C4-2B (cell line): ENCODE results near the gene INTS6L.

Experiments used
- H3K27ac ChIP-seq: fragments of 450-650 bp; 2 replicates; pipeline ENCODE4 v1.5.1; 2017
- ZFX ChIP-seq: fragments of 450-650 bp; IDR thresholded peaks from 2 replicates; pipeline ENCODE4 v1.6.1; 2017
- TF ChIP-seq, protein P1 (sequence below): fragments of 450-650 bp; conservative IDR thresholded peaks from 2 replicates; pipeline ENCODE4 v1.5.1; 2017; ENCODE audit warnings: mild to moderate bottlenecking

INTS6L gene

DNA sequence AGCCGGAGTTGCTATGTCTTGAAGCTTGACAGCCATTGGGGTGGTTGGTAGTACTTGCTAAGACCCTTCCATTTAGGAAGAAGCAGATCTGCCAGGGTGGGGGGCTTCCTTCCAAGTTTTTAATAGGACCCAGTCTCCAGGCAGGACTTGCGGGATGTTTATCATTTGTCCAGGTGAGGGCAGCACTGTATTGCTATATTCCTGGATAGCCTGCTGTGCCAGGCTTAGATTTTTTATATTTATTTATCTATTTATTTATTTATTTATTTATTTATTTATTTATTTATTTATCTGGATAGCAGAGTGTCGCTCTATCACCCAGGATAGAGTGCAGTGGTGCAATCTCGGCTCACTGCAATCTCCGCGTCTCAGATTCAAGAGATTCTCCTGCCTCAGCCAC, 105.5 kb downstream of the INTS6L start:
- H3K27ac ChIP-seq, result no peak overlapping the region
- TF ChIP-seq, protein P1, sequence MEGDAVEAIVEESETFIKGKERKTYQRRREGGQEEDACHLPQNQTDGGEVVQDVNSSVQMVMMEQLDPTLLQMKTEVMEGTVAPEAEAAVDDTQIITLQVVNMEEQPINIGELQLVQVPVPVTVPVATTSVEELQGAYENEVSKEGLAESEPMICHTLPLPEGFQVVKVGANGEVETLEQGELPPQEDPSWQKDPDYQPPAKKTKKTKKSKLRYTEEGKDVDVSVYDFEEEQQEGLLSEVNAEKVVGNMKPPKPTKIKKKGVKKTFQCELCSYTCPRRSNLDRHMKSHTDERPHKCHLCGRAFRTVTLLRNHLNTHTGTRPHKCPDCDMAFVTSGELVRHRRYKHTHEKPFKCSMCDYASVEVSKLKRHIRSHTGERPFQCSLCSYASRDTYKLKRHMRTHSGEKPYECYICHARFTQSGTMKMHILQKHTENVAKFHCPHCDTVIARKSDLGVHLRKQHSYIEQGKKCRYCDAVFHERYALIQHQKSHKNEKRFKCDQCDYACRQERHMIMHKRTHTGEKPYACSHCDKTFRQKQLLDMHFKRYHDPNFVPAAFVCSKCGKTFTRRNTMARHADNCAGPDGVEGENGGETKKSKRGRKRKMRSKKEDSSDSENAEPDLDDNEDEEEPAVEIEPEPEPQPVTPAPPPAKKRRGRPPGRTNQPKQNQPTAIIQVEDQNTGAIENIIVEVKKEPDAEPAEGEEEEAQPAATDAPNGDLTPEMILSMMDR, result peak; percentile 49
- TF ChIP-seq ZFX, result no peak

DNA sequence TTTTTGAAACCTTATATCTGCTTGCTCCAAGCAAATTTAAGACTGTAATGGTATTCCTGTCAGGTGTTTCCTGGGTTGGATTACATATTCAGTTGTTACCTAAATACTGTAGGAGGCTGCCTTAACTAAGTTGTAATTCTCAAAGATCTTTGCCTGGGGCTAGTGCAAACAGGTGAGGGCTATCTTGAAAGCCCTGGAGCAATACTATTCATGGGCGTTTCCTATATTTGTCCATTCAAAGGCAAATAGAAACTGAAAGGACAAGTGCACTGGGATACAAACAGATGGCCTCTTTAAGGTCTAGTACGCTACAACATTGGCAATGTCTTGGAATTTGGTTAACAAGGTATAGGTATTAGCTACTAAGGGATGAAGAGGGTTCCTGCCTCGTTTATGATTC, 108.9 kb downstream of the INTS6L start:
- no peak for TF ChIP-seq ZFX
- TF ChIP-seq, protein P1, result no peak
- no peak overlapping the region for H3K27ac ChIP-seq
